Stimulated activated CD4-positive, alpha-beta T cell treated with anti-CD3 and anti-CD28 coated beads, Interleukin-2, amount 100 ng/mL, for 24 hours (primary cell): ENCODE data around the gene GFI1.
"Not testable (repeated sequence)": the region's sequence is repeated elsewhere in the genome, so short reads cannot be mapped to it uniquely, and the experiment has no call there.

Experiments used
- DNase-seq, 2 donors: peaks; one replicate each; pipeline ENCODE4 v3.0.0-alpha.2; 2020

The GFI1 gene

DNA sequence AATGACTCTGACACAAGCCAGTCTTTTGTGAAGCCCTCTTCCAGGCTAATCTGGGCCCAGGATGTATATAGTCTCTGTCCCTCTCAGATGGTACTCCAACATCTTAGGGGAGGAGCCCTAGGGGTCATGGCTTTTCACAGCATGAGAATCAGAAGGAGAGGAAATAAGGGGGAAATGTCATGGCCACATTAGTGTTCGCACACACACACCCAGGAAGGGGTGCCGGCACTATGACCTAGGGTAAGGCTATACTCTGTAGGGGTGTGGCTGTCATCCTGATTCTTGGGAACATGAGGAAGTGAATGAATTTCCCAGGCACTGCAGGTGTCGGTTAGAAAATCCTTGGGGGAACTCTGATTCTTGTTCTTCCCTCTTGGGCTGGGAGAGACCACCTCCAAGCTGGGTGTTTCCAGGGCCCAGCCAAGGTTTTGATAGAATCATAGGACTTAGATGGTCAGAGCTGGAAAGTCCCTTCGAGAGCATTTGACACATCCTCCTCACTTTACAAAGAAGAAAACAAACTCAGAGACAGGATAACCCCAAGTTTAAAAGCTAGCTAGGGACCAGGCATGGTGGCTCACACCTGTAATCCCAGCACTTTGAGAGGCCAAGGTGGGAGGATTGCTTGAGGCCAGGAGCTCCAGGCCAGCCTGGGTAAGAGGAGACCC lies 22.0 kb downstream of the GFI1 start:
- no peak for DNase-seq

DNA sequence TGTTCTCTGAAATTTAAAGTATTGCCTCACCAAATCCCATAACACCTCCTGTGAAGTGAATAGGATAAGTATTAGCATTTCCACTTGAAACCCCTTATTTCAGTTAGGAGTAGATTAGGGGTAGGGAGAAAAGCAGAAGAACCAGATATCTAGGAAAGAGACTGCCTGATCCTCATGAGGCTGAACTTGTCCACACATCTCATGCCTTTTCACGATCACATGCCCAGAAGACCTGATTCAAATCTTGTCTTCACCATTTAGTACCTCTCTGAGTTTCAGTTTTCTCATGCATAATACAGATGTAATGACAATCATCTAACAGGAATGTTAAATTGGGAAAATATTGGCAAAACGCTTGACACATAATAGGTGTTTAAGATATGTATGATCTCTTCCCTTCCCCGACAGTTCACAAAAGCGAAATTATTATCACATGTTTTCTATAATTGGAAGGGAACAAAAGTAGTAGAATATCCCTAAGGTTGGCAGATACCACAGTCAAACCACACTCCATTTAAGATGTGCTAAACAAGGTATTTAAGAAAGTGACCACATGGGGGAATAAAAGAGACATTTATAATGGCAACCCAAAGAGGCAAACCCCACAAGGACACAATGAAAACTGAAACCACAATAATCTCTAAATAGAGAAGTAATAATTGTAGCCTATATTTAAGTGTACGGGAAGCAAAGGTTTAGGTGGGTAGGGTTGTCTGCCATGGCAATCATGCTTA lies 25.2 kb downstream of the GFI1 start:
- no peak for DNase-seq

DNA sequence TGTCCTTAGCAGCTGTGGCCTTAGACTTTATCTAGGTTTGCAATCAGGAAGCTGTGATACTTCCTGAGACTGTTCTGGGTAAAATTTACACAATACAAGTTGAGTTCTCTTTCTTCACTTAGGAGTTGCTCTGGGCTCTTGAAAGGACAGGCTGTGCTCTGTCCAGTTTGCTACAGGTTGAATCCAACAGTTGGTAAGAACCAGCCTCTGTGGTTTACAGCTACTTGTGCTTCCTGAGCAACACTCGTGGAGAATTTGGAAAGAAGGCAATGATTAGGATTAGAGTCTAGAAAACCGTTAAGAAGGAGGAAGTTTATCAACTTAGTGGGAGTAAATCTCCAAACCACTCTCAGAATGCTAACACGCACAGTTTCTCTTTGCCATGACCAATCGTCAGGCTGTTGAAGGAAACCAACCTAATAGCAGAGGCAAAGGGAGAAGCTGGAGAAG lies 26.8 kb downstream of the GFI1 start:
- DNase-seq = no peak

DNA sequence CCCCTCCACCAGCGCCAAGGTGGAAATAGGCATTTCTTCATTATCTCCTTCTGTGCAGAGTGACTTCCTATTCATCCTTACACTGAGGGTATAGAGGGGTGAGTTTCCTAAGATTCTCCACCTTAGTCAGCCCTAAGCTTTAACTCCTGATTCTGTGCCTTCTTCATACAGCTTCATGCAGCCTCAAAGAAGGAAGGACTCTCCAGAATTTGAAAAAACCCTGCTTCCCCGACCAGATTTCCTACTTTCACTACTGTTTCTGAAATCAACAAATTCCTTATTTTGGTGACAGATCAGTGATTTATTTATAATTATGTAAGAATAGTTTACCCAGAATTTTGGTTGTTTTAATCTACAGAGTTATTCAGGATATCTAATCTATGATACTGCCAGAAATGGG lies 28.6 kb downstream of the GFI1 start:
- DNase-seq = no peak

DNA sequence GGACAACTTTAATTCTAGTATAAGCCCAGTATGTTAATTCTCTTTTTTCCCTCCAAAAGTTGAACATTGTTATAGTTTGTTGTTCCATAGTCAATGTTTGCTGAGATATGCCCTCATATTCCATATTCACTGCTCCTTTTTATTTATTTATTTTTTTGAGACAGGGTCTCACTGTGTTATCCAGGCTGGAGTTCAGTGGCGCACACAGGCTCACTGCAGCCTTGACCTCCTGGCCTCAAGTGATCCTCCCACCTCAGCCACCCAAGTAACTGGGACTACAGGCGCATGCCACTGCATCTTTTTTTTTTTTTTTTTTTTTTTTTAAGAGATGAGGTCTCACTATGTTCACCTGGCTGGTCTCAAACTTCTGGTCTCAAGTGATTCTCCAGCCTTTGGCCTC lies 38.7 kb downstream of the GFI1 start:
- DNase-seq = no peak

DNA sequence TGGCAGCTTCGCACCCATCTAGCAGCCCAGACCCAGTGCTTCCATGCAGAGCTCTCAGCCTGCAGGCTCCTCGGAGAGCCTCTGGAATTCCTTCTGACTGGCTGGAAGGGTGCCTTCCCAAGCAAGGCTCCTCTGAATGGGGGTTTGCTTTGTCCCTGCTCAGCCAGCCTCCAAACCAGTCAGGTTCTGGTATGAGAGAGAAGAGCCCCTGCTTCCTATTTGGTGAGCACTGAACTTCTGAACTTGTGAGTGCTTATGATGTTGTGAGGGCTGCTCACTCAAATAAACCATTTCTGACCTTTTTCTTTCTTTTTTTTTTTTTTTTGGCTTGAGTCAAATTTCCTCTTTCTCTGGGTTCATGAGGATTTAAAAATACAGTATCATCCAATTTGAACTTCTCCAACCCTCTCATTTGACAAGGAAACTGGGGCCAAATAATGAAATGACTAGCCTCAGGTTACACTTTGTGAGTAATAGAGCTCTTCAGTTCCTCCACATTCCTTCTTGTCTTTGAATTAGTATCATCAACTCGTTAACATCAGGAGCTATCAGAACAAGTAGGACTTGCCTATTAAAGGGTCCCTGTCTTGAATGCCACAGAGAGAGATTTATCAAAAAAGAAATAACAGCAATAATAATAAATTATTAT lies 39.6 kb downstream of the GFI1 start:
- DNase-seq = no peak

DNA sequence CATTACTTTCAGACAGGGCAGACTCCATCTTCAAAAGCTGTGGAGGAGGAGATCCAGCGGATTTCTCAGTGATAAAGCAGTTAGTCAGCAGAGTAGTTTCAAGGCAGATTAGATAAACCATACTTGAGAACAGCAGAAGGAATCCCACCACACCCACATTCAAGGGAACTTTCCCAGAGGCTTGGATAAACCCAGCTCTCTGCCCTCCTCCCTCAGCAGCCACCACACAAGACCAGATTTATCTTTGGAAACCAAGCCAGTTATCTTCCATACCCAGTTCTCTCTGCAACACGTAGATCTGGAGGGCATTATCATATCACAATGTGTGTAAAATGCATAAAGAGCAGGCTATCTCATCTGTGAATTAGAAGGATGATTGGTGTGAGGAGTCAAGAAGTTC lies 40.2 kb downstream of the GFI1 start:
- no peak for DNase-seq

DNA sequence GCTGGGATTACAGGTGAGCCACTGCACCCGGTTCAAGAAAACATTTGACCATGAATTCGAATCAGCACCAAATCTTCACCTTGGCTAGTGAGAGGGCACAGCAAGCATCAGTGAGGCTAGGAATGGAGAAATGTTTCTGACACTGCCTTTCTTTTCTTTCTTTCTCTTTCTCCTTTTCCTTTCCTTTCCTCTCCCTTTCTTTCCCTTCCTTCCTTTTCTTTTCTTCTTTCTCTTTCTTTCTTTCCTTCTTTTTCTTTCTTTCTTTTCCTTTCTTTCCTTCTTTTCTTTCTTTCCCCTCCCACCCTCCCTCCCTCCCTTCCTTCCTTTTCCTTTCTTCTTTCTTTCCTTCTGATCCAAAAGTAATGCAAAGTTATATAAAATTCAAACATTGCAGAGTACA lies 40.9 kb downstream of the GFI1 start:
- no peak for DNase-seq

DNA sequence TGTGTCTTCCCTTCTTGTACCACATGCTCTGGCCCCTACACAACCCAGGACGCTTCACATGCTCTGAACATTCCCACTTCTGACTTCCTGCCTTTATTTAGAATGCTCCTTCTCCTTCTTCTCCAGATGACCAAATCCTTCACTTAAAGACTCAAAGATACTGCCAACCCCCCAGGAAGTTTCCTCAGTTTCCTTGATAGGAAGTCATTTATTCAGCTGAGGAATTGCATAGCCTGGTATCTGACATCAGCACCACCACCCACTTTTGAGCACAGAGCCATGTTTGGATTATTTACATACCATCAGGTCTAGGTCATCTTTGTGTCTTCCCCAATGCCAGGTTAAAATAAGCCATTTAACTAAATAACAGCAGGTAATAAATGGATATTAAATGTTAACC lies 42.4 kb downstream of the GFI1 start:
- DNase-seq = no peak

DNA sequence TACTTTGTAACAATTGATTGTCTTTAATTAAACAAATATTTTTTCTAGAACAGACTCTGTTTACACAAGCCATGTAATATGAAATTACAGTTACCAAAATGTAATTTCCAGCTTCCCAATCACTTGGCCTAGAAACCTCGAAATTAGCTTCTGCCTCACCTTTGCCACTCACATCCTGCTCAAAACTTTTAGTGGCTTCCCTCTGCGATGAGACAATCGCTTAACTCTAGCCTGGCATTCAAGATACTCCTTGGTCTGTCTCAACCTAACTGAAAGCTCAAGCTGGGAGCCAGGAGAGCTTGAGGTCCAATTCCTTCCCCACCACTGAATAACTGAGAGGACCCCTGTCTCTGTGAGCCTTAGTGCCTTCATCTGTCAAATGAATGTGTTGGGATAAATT lies 42.8 kb downstream of the GFI1 start:
- no peak for DNase-seq

DNA sequence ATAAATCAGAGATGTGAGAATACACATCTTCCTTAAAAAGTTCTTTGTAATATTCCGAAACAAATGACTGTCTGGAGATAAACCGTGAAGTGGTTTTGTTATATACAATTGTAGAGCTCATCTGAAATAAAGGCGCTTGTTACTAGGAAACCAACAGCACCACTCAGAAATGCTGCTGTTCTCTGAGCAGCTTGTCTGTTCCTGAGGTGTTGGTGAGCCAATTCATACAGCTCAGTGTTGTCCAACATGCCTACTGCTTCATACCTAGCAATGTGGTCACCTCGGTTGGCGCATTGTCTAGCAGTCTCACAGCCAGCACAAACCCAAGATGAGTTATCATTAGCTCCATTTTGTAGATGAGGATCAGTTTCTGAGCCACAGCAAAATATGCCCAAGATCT lies 44.4 kb downstream of the GFI1 start:
- no peak for DNase-seq

DNA sequence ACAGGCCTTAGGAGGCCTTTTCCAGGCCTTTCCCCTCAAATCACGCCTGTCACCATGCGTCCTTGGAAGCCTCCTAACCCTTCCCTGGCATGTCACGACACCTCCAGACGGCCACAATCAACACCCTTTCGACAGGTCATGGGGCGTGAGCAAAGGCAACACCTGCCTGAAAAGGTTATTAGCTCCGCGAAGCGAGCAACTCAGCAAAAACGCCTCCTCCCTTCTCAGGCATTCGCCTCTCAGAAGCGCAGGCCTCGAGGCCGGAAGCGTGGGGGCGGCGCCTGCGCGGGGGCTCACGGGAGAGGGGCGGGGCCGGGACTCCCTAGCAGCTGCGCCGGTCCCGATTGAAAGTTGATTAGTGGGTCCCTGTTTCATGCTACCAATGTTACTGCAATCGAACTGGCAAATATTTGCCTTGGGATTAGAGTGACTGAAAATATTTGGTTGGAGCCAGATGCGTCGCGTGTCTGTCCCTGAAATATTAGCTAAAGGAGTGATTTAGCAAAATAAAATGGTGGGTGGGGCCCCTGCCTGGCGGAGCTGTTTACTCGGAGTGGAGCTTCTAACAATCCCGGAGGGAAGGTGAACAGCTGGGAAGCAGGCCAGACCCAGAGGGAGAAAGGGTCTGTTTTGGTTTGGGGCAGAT lies 44.9 kb downstream of the GFI1 start:
- DNase-seq = no peak

DNA sequence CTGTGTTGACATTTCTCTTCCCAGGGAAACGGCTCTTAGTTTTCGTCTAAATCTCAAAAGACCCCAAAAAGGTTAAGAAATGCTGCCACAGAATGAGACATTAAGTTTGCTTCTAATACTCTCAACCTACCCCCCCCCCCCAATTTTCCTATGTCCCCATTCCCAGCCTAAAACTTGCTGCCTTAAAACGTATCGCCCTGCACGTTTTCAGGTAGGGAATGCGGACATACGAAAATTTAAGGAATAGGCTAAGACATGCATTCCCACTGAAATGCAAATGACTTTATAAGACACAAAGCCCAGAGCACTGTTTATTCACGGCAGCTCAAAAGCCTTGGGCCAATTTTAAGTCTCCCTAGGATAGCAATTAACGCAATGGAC lies 45.4 kb downstream of the GFI1 start:
- DNase-seq = no peak

DNA sequence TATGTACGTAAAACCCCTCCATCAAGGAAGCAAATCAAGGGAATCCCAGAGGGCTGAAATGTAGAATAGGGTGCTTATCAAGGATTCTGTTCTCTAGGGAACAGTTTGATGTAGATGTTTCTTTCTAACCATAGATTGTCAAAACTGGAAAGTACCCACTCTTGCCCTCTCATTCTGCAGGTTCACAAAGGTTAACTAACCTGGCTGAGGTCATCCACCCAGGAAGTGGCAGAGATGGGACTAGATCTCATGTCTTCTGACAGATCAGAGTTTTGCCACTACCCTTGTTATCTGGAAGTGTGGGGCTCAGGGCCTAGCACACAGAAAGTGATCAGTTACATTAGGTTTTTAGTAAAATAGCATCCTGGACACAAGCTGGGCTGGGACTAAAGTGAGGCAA lies 47.4 kb downstream of the GFI1 start:
- no peak for DNase-seq

DNA sequence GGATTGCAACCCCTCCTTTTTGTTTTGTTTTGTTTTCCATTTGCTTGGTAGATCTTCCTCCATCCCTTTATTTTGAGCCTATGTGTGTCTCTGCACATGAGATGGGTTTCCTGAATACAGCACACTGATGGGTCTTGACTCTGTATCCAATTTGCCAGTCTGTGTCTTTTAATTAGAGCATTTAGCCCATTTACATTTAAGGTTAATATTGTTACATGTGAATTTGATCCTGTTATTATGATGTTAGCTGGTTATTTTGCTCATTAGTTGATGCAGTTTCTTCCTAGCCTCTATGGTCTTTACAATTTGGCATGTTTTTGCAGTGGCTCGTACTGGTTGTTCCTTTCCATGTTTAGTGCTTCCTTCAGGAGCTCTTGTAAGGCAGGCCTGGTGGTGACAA lies 52.2 kb downstream of the GFI1 start:
- not testable (repeated sequence) for DNase-seq

DNA sequence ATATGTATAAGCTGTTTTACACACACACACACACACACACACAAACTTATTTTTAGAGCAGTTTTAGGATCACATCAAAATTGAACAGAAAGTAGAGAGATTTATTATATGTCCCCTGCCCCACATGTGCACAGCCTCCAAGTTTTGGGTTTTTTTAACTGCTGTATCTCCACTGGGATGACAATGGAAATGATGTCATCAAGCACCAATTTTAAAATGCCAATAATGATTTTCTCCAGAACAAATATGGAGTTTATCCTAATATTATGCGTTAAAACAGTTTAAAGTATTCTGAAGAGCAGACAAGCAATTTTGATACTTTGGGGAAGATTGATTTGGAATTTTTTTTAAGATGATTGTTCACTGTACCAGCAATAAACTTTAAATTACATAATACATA lies 56.7 kb downstream of the GFI1 start:
- DNase-seq = no peak

DNA sequence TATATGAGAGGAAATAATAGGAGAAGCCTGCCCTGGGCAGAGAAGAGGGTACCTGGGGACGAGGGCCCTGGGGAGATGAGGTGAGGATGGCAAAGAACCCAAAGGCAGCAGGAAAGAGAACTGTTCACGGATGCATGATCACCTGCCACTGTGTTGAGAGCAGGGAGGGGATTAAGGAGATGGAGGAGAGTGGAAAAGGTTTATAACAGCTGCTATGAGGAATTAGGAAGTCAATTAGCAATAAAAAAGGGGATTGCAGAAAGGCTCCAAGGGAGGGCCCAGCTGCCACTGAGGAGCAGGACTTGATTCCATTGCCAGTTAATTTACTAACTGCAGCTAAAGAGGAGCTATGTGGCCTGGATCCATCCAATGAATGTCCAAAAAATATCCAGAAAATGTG lies 61.1 kb downstream of the GFI1 start:
- no peak for DNase-seq
